ENCODE measurements around the gene TRAPPC2B.
"Not testable (repeated sequence)": the region's sequence is repeated elsewhere in the genome, so short reads cannot be mapped to it uniquely, and the experiment has no call there.

Gene TRAPPC2B

DNA sequence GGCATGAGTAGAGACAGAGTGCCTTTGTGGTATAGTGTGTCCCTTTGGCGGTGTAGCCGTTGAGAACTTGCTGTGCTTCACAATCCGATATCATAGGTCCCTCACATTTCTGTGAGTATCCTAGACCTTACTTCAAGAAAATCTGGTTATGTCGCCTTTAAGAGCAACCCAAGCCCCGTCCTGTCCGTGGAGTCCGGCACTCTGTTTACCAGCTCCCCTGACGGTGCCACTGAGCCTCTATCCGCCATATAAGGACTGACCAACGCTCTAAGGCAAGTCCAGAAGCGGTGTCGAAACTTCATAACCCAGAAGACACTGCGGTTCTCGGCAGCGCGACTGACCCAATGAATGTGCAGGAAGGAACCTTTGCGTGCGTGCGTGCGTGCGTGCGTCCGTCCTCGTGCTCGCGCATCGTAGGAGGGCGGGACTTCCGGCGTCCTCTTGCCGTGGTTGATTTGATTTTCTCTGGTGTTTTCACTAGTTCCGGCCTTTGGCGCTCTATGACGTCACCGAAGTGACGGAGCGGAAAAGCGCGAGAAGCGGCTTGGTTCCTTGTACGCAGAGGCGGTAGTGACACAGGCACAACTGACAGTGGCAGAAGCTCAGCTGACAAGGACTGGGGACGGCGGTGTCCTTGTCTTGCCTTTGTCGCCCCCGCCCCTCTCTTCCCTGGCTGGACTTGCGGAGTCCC, at the start of gene TRAPPC2B, which contains the start of gene ZNF547:
Gene TRAPPC2B, plus strand, starts transcription at position 555 of the 691 bp plus-strand sequence. CDS start 1,283 bp downstream, outside the sequence.
Gene ZNF547, plus strand, starts transcription at position 555 of the 691 bp plus-strand sequence. CDS start 5,005 bp downstream, outside the sequence.
- peak; percentile 98 for DNase-seq

DNA sequence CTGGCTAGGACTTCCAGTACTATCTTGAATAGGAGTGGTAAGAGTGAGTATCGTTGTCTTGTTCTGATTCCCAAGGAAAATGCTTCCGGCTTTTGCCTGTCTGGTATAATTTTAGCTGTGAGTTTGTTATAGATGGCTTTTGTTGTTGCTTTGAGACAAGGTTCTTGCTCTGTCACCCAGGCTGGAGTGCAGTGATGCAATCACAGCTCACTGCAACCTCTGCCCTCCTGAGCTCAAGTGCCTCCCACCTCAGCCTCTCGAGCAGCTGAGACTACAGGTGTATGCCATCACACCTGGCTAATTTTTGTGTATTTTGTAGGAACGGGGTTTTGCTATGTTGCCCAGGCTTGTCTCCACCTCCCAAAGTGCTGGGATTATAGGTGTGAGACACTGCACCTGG, 49.2 kb upstream of the TRAPPC2B start:
- no peak for DNase-seq

DNA sequence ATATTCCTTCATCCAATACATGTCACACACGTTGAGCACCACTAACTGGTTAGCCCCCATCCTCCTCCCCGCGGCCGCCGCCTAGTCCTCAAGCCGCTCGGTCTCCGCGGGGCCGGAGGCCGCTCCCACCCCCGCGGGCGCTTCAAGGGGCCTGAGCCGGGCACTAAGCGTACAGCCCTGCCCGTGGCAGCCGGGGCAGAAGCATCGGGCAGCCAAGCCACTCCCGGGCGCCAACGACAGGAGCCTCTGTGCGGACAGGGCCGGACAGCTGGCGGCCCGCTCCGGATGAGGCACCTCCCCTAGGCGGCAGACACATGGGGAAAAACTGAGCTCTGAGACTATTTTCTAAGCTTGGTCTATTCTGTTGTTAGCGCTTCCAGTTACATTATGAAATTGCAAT, 45.8 kb upstream of the TRAPPC2B start:
- no peak for DNase-seq

DNA sequence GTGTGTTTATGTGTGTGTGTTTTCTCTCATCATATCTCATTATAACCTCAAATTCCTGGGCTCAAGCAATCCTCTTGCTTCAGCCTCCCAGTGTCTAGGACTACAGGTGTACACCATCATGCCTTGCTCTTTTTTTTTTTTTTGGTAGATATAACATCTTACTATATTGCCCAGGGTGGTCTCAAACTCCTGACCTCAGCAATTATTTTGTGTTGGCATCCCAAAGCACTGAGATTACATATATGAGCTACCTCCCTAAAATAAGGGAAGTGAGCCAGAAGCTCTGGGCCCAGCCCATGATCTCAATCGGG, 43.5 kb upstream of the TRAPPC2B start:
- no peak for DNase-seq

DNA sequence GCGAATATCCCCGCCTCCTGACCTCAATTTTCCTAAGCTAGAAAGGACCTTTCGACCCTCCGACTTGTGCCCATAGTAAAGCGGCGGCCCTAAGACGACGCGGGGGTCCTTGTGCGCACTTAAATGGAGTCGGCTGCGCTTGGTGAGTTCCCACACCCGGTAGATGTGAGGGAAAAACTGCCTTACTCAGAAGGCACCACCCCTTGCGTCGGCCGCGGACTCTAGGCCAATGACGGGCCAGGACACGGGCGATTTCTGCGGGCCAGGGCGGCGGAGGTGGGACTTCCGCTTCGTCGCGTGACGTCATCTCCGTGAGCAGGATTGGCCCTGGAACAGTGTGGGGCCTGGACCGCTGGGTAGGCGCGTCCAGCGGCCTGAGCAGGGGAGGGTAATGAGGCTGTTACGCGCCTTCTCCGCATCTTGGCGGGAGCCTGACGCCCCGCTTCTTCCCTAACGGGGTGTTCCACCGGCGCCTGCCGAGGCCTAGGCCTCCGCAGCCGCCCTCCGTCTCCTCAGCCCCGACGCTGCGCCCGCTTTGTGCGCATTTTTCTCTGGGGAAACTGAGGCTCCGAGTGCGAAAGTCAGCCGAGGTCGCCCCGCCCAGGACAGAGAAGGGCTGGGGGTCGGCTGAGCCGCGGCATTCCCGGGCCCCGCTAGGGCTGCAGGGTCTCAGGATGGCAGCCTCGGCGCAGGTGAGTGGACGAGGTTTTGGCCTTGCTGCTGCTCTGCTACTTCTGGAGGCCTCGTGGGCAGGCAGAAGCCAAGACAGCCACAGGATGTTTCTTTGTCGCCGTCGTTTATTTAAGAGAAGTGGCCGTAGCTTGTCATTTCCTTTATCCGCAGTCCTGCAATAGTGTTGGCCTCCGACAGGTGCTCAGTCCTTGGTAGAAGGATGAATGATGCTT, 42.9 kb upstream of the TRAPPC2B start, which contains the start of gene ZNF543:
Gene ZNF543, plus strand, starts transcription at position 293 of the 905 bp plus-strand sequence. Its CDS starts 382 bp downstream, at position 675.
- peak; percentile 96 for DNase-seq

DNA sequence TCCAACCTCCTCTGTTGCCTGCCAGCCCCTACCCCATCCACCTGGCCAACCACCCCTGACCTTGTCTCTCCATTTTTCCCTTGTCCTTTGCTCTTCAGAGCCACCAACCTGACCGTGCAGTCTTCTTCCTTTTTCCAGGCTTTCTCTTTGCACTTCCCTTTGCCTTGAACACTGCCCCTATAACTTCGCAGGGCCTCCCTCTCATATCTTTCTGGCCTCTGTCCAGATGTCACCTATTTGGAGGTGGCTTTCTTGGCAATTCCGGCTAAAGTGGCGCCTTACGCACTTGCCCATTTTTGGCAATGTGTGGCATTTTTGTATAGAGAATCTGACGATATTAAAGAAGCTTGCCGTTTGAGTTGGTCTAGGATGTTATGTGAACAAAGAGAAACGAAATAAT, 42.2 kb upstream of the TRAPPC2B start:
- no peak for DNase-seq

DNA sequence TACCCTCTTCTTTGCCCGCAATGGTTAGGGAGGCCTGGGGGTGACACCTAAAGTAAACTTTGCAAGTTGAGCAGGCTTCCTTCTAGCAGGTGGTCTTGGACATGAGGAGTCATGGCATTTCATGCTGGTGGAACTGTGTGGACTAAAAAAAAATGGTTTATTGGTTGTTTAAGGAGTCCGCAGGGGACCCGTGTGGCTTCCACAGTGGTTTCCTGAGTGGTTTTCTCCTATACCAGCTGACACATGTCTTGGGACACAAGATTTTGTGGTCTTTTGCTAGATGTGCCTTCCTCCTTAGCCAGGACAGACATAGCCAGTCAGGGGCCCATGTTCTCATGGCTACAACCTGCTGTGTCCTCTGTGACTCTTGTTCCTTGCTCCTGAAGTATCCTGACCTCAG, 41.6 kb upstream of the TRAPPC2B start:
- DNase-seq, result no peak

DNA sequence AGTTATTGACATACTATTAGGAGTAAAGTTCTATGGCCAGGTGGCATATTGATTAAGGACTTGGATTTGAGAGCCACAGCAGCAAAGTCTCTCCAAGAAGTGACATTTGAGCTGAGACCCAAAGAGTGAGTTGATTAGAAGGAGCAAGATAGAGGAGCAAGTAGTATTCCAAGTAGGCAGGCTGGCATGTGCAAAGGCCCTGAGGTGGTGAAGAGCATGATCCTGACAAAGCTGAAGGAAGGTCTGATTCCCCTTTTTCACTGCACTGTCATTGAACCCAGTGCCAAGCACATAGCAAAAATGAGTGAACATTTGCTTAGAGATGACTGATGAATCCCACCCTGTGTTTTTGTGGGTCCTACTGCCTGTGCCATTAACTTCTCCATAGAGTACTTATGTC, 38.4 kb upstream of the TRAPPC2B start:
- DNase-seq, result no peak

DNA sequence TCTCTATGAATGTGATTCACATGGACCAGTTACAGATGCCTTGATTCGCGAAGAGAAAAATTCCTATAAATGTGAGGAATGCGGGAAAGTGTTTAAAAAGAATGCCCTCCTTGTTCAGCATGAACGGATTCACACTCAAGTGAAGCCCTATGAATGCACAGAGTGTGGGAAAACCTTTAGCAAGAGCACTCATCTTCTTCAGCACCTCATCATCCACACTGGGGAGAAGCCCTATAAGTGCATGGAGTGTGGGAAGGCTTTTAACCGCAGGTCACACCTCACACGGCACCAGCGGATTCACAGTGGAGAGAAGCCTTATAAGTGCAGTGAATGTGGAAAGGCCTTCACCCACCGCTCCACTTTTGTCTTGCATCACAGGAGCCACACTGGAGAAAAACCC, 35.4 kb upstream of the TRAPPC2B start:
- no peak for DNase-seq

DNA sequence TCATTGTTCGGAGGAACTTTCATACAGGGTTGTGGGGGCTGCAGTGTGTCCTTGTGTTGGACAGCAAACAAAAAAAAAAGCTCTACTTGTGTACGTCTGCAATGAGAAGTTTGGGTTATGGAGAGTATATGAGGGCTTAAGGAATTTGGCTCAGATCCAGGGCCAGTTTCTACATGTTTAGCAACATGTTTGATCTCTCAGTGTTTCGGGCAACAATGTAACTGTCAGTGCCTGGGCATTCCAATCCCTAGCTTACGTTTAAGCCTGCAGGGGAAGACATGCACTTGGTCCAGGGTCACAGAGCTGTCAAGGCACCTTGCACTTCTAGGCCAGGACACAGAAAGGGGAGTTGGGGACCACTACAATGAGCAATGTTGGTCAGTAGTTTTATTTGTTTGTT, 29.2 kb upstream of the TRAPPC2B start:
- no peak for DNase-seq

DNA sequence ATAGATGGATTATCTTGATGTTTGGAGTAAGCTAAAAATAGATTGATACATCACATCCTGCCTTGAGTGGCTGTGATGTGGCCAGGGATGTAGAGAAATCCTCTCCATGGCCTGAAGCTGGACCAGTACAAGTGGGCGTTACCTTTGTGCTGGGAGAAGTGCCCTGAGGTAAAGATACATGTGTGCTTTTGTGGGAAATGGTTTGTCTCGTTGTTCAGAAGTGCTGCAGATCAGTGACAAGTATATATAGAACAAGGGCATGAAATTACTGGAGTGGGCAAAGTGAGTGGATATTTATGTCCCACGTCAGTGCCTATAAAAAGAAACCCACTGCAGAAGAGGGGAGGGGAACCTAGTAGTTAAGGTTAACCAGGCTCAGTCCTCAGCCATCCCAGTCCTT, 24.5 kb upstream of the TRAPPC2B start:
- DNase-seq, result no peak

DNA sequence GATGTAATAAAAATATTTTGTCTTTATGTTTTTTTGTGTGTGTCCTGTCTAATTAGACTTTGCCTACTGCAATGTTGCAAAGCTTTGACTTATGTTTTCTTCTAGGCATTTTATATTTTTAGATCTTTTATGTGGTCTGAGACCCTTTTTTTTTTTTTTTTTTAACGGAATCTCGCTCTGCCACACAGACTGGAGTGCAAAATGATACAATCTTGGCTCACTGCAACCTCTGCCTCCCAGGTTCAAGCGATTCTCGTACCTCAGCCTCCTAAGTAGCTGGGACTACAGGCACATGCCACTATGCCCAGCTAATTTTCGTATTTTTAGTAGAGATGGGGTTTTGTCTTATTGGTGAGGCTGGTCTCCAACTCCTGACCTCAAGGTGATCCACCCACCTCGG, 20.8 kb upstream of the TRAPPC2B start:
- DNase-seq, result no peak

DNA sequence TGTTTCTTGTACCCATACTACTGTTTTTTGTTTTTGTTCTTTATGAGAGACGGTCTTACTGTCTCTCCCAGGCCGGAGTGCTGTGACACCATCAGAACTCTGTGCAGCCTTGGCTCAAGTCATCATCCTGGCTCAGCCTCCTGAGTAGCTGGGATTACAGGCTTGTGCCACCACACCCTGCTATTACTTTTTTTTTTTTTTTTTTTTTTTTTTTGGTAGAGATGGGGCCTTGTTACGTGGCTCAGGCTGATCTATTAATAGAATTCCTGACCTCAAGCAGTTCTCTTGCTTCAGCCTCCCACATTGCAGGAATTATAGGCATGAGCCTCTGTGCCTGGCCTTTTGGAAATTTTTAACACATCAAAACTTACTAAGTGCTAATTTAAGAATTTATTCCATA, 15.2 kb upstream of the TRAPPC2B start:
- no peak for DNase-seq

DNA sequence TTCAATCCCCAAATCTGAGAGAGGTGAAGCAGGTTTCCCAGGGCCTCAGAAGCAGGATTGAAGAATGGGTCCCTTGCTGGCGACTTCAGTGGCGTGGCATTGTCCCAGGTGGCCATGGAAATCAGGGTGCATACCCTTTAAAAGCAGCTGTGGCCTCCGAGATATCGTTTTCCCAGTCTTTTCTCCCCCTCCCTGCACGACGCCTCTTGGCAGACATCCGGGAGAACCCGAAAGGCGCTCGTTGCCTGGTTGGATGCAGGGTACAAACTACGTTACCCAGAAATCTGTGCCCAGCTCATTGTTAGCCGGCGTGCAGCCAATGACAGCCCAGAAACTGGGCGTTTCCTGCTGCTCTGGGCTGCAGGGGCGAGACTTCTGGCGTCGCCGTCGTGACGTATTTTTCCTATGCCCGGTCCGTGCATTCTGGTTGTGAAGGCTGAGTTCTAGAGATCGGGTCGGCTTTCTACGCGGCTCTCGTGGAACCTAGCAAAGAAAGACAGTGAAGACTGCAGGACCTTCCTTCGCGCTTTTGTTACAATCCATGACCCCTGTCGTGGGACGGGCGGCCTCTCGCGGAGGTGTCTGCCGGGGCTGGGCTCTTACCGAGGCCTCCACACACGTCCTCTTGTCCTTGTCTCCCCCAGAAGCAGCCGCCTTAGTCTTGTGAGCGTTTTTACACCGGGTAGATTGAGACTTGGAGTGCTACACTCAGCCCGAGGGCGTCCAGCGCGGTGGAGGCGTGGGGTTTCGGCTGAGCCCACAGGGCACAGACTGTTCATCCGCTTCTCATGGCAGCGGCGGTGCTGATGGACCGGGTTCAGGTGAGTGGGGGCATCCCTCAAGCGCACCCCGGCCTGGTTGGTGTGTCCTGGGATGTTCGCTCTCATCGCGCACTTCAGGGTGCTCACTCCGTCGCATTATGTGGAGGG, 12.2 kb upstream of the TRAPPC2B start, which contains the start of gene ZNF304:
Gene ZNF304, plus strand, starts transcription at position 395 of the 929 bp plus-strand sequence. Its CDS starts 394 bp downstream, at position 789.
- DNase-seq, result peak; percentile 91

DNA sequence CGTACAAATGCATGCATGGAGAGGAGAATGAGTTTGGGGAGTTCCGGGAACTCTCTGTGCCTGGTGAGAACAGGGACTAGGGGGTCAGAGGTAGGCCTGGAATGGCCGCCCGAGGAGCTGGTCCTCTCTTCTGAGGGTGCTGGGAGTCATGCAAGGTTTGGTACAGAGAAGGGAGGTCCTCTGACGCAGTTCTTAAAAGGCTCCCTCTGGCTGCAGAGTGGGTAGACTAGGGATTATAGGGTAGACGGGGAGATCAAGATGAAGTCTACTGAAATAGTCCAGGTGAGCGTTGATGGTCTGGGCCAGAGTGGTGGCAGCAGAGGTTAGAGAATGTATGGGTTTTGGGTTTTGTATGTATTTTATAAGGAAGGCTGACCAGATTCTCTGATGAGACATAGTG, 11.5 kb upstream of the TRAPPC2B start:
- DNase-seq, result no peak

DNA sequence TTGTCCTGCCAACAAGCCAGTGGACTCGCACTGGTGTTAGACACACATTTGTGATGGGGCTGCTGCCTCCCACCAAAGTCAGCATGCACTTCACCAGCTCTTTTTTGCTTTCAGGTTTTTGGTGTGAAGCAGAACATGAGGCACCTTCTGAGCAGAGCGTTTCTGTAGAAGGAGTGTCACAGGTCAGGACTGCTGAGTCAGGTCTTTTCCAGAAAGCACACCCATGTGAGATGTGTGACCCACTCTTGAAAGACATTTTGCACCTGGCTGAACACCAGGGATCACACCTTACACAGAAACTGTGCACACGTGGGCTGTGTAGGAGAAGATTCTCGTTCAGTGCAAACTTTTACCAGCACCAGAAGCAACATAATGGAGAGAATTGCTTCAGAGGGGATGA, 7.4 kb upstream of the TRAPPC2B start:
- no peak for DNase-seq

DNA sequence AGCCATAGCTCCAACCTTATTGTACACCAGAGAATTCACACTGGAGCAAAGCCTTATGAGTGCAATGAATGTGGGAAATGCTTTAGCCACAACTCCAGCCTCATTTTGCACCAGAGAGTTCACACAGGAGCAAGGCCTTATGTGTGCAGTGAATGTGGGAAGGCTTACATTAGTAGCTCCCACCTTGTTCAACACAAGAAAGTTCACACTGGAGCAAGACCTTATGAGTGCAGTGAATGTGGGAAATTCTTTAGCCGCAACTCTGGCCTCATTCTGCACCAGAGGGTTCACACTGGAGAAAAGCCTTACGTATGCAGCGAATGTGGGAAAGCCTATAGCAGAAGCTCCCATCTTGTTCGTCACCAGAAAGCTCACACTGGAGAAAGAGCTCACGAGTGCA, 5.9 kb upstream of the TRAPPC2B start:
- DNase-seq, result no peak

DNA sequence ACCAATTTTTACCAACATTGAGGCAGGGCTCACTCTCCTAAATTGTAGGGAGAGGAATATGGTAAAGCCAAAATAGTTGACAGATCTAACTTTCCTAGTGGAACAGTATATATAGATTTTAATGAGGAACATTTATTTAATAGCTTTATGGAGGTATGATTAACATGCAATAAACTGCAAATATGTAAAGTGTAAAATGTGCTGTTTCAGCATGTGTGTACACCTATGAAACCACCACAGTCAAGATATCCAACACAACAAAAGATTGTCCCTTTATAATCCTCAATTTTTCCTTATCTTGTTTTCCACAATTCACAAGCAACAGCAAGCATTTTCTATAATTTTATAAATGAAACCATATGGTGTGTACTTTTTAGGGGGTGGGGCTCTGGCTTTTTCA, 4.1 kb upstream of the TRAPPC2B start:
- no peak for DNase-seq

DNA sequence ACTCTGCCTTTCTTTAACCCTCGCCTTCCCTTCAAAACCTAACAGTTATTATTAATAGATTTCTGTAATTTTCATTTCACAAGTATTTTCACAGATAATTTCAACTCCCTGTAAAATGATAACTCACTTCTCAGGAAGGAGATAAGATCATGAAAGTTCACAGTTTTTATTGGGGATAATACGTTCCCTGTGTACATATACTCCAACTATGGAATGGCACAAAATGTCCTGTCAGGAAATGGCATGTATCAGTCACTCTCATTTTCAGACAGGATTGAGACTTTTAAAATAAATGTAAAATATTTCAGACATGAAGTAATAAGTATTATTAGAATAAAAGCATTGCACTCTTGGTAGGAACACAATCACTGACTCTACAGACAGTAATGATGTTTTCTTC, 932 bp upstream of the TRAPPC2B start:
- DNase-seq, result no peak

DNA sequence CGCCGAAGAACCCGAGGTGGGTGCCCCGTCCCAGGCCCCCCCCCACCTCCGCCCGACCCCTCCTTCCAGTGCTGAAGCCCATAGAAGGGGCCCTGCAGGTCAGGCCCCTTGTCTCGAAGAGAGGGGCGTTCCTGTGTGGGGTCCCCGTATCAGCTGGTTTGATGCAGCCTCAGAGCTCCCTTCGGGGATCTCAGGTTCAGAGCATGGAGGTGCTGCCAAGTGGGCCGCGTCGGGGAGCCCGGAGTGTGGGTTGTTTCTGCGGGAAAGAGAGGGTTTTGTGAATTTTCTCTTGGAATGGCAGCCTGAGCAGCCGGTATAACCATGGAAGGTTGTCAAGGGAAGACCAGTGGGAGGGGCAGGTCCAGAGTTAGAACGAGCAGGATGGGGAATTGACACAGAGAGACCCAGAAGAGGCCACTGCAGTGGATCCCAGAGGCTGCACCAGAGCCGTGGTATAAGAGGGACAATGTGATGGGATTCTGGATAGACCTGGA, 384 bp downstream of the TRAPPC2B start:
- no peak for DNase-seq

DNA sequence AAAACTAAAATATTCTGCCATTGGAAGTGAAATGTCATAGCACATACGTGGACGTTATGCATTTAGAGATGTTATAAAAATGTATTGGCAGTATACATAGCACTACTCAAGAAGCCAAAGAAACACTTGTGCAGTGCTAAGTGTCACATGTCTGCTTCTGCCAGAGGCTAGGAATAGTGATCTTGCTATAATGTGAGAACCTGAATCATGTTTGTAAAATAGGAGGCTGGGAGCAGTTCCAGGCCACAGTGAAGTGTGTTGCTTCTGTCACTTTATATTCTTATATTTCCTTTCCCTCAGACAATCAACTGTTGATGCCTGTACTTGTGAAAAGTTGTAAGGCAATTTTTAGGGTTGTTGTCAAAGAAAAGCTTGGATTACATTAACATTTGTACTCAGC, 3.4 kb downstream of the TRAPPC2B start:
- DNase-seq, result no peak

DNA sequence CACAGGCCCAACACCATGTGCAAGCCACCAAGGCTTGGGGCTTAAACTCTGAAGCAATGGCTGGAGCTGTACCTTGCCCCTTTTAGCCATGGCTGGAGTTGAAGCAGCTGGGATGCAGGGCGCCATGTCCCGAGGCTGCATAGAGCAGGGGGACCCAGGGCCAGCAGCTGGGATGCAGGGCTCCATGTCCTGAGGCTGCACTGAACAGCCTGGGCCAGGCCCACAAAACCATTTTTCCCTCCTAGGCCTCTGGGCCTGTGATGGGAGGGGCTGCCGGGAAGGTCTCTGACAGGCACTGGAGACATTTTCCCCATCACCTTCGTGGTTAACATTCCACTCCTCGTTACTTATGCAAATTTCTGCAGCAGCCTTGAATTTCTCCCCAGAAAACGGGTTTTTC, 10.8 kb downstream of the TRAPPC2B start:
- DNase-seq, result no peak

DNA sequence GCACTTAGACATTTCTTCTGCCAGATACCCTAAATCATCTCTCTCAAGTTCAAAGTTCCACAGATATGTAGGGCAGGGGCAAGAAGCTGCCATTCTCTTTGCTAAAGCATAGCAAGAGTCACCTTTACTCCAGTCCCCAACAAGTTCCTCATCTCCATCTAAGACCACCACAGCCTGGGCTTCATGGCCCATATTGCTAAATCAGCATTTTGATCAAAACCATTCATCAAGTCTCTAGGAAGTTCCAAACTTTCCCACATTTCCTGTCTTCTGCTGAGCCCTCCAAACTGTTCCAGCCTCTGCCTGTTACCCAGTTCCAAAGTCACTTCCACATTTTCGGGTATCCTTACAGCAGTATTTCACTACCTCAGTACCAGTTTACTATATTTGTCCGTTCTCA, 11.3 kb downstream of the TRAPPC2B start:
- not testable (repeated sequence) for DNase-seq
